NCI-H345 treated with DMSO at 0.1 percent for 48 hours (cell line): Measurements from ENCODE around the gene DOCK7.
"Not testable (repeated sequence)": the region's sequence is repeated elsewhere in the genome, so short reads cannot be mapped to it uniquely, and the experiment has no call there.

Source experiments
- DNase-seq: peaks from one replicate; lab custom pipeline; 2025; ENCODE audit not compliant: unreplicated experiment; lab: John Stamatoyannopoulos, UW

Gene DOCK7

GRCh38 chr1:62610588-62610987 is 77.6 kb downstream of the DOCK7 start:
- not testable (repeated sequence) for DNase-seq

DNA sequence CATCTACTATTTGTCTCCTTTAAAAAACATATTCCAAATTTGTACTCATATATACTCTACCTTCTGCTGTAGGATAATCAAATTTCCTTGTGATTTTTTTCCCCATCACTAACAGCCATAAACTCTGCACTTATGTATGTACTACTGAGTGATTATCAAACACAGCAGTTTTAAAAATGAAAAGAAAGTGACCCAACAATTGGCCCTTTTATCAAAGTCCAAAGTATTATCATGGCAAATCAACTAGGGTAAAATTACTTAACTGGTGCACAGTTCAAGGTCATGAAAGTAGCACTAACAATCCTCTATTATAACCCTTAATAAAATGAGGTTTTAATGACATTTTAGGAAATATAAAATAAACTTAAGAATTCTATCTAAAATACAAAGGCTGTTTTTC is 79.3 kb downstream of the DOCK7 start:
- DNase-seq, result no peak

DNA sequence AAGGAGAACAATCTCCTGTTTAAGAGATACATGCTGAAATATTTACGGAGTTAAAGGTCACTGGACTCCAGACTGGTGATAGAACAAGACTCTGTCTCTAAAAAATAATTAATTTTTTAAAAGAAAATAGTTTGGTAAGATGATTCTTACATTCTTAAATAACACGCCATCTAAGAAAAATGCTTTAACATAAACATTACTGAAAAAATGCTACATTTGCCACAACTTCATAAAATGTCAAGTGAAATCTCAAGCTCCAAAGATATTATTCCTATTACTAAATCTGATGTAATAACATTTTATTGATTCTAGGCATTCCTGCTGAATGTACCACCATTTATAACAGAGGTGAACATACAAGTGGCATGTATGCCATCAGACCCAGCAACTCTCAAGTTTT is 86.7 kb downstream of the DOCK7 start:
- no peak for DNase-seq

- no peak for DNase-seq
These were observed 89.1 kb downstream of the DOCK7 start for GRCh38 chr1:62599044-62599443.

GRCh38 chr1:62597281-62597680 is 90.9 kb downstream of the DOCK7 start, which contains the start of gene ANGPTL3:
Gene ANGPTL3, plus strand, starts transcription at chr1:62597520. Its CDS starts 47 bp downstream, at chr1:62597567.
- no peak for DNase-seq

GRCh38 chr1:62595647-62596046 is 92.5 kb downstream of the DOCK7 start:
- no peak for DNase-seq

GRCh38 chr1:62593825-62594394 is 94.3 kb downstream of the DOCK7 start:
- DNase-seq, result no peak

DNA sequence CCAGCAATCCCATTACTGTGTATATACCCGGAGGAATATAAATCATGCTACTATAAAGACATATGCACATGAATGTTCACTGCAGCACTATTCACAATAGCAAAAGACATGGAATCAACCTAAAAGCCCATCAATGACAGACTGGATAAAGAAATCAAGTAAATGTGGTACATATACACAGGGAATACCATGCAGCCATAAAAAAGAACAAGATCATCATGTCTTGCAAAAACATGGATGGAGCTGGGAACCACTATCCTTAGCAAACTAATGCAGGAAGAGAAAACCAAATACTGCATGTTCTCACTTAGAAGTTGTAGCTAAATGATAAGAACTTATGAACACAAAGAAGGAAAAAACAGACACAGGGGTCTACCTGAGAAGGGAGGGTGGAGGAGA is 97.2 kb downstream of the DOCK7 start:
- no peak for DNase-seq

DNA sequence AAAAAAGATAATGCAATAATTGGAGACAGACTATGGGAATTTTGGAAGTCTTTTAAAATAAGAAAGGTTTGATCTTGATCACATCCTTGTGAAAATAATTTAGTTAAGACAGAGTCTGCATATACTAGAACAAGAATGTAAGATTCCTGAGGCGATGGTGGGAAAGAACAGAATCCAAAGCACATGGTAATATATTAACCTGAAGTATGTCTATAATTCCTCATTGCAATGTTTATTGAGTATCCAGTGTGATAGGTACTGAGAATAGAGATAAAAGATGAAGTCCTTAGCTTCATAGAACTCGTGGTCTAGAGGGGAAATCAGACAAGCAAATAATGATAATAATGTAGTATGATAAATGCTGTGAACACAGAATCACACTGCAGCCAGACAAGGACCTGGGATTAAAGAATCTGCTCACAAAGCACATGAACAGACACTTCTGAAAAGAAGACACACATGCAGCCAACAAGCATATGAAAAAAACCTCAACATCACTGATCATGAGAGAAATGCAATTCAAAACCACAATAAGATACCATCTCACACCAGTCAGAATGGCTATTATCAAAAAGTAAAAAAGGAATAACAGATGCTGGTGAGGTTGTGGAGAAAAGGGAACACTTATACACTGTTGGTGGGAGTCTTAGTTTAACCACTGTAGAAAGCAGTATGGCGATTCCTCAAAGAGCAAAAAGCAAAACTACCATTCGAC is 97.8 kb downstream of the DOCK7 start:
- no peak for DNase-seq

DNA sequence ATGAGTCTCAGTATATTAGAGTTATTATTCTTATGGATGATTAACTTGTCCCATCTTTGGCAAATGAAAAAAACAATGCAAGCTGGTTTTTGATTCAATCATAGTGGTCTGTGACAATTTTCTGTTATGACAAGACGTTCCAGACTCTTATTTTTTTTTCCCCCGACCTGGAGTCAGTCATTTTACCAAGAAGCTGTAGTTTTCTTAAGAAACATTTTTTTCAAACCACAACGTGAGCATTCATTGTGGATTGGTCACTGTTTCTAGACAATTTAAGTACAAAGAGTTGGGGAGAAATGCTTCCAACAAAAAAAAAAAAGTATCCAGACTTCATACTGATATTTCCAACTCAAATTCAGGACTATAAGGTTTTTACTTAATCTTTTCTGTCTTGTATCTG is 98.9 kb downstream of the DOCK7 start:
- no peak for DNase-seq

- no peak for DNase-seq
These were observed 100.2 kb downstream of the DOCK7 start for GRCh38 chr1:62588000-62588399.

DNA sequence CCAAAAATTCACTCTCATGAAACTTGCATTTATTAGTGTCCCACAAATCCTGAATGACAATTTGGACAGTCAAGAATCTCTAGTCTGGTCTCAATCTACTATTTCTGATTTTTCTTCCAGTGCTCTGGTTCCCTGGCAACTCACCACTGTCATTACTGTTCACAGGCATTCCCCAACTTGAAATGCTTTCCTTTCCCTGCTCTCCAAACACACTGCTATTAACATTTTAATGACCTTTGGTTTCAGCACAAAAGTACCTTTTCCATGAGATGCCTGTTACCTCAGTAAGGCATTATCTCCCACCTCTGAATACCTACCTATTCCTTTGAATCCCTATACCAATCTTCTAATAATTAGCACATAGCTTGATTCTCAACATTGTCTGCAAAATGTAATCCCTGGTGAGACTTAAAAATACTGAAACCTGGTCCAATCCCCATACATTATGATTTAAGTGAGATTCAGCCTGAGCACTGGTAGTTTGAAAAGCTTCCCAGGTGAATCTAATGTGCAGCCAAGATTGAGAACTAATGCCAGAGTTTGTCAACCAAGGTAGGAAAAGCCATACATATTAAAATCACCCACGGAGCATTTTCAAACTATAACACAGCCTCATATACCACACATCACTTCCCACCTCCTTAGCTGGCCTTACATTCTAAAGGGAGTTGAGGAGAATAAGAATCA is 102.6 kb downstream of the DOCK7 start:
- DNase-seq, result no peak

GRCh38 chr1:62573675-62574074 is 114.5 kb downstream of the DOCK7 start:
- no peak for DNase-seq

GRCh38 chr1:62572476-62572875 is 115.7 kb downstream of the DOCK7 start:
- DNase-seq, result no peak

- not testable (repeated sequence) for DNase-seq
These were observed 116.7 kb downstream of the DOCK7 start for GRCh38 chr1:62571517-62571916.

GRCh38 chr1:62567926-62568325 is 120.3 kb downstream of the DOCK7 start:
- DNase-seq, result not testable (repeated sequence)

GRCh38 chr1:62567182-62567581 is 121.0 kb downstream of the DOCK7 start:
- DNase-seq, result not testable (repeated sequence)

DNA sequence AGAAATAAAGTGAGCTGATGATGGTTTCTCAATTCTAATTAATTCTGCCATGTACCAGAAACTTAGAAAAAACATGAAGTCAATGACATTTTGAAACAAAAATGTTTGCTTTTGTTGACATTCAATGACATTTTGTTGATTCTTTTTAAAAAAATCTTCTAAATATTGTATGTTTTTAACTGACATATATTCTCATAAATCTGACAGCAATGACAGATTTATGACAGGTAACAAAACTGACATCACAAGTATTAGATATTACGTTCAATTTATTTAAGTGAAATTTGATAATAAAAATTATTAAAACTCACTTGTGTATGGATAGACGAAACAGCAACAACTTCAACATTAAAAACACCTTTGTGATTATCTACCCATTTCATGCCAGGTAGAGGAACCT is 126.9 kb downstream of the DOCK7 start:
- DNase-seq, result no peak

DNA sequence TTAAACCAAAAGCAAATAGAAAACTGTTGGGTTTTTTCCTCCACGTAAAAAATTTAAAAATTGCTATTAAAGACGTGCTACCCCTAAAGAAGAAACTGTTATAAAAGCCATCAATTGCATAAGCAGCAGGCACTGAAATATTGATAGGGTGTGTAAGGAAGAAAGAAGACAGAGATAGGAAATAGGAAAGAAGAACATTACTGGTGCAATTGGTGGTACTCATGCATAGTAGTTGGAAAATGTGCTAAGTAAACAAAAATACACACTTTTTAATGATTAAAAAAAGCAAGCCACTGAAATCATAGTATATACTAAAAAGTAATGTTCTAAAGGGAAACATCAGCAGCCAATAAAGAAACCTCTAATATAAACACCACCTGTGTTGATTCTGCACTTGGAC is 143.6 kb downstream of the DOCK7 start:
- DNase-seq, result no peak

- DNase-seq, result no peak
These were observed 147.1 kb downstream of the DOCK7 start for GRCh38 chr1:62541048-62541447.

DNA sequence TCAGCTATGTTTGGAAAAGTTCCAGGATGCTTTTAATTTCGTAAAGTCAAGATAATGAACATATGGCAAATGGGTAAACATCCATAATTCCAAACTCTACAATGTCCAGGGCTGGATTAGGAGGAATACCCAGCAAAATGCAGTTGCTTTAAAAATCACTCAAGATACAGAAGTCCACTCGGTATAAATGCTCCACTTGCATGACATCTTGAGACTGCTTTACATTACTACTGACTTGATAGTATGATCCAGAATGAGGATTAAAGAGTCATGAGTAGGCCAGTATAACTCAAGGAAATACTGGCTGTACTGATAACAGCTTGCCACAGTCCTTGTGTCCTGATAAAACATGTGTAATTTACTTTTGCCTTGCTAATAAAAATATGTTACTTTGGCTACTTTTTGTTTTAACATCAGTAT is 149.1 kb downstream of the DOCK7 start:
- DNase-seq, result no peak

DNA sequence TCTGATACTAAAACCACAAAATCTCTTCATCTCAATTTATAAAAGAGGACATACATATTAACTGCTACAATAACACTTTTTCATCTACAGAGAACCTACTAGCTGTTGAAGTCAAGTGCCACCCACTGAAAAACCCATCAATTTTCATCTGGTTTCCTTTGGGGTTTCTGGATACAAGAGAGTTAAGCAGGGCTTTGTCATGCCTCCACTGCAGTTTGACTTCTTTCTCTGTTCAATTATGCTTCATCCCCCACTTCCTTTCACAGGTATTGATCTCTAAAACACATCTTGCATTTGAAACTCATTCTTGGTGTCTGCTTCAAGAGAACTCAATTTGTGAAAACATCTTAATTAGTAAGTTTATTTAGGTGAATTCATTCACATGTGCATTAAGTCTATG is 151.3 kb downstream of the DOCK7 start:
- no peak for DNase-seq
